Hematopoietic multipotent progenitor cell treated with erythropoietin and hydrocortisone succinate and interleukin-3 and kit ligand, for 17 days (in vitro differentiated cells): ENCODE data around the gene DMGDH.
A peak's percentile ranks its signal among the peaks of the same experiment; 100 is the strongest.

Experiments used
- DNase-seq: peaks from one replicate; pipeline ENCODE4 v3.0.0-alpha.2; 2015; ENCODE audit warnings: low spot score

Gene DMGDH

GRCh38 chr5:78974011-78974410 is 95.5 kb downstream of the DMGDH start:
- DNase-seq, result no peak

GRCh38 chr5:78972654-78973428 is 96.6 kb downstream of the DMGDH start:
- DNase-seq, result no peak

- no peak for DNase-seq
These were observed 97.5 kb downstream of the DMGDH start for GRCh38 chr5:78971998-78972397.

- no peak for DNase-seq
These were observed 100.7 kb downstream of the DMGDH start for GRCh38 chr5:78968781-78969180.

- peak; percentile 22 for DNase-seq
These were observed 104.6 kb downstream of the DMGDH start for GRCh38 chr5:78964889-78965288.

- DNase-seq, result no peak
These were observed 107.7 kb downstream of the DMGDH start for GRCh38 chr5:78961743-78962142.

GRCh38 chr5:78959767-78960166 is 109.7 kb downstream of the DMGDH start:
- DNase-seq, result no peak

- no peak for DNase-seq
These were observed 110.6 kb downstream of the DMGDH start for GRCh38 chr5:78958672-78959445.

- no peak for DNase-seq
These were observed 112.6 kb downstream of the DMGDH start for GRCh38 chr5:78956901-78957300.

GRCh38 chr5:78953092-78953800 is 116.2 kb downstream of the DMGDH start:
- DNase-seq, result no peak
